Neural progenitor cell (in vitro differentiated cells): ENCODE results near the gene C11orf87.

ENCODE experiments used
- EZH2 ChIP-seq: fragments of 200-600 bp; sonication (generic); IDR thresholded peaks from 2 replicates; pipeline ENCODE4 v1.6.1; 2017; ENCODE audit warnings: antibody characterized with exemption, mild to moderate bottlenecking, moderate library complexity
- EZH2phosphoT487 ChIP-seq: fragments of 200-600 bp; sonication (generic); IDR thresholded peaks from 2 replicates; pipeline ENCODE4 v1.6.1; 2017; ENCODE audit warnings: antibody characterized with exemption
- TF ChIP-seq, protein P1 (sequence below): fragments of 200-600 bp; sonication (generic); IDR thresholded peaks from 2 replicates; pipeline ENCODE4 v1.5.1; 2017; ENCODE audit warnings: antibody characterized with exemption, mild to moderate bottlenecking

DNA sequence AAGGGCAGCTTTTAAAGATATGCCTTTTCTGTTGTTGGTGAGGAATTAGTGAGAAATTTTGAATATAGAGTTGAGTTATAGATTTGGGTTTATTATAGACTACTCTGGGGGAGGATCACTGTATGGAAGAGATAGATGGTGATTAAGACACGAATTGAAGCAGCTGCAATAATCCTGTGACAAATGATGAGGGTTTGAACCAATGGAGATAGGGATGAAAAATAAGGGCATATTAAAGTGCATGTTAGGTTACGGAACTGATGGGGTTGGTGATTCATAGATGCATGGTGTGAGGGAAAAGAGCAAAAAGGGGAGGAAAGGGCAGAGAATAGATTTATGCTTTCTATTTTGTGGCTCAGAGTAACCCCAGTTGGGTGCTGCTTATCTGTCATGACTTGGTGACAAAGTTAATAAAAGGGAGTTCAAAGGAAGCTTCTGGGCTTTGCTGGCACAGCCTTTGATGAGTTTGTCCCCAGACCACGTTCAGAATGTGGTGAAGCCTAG, 11.8 kb downstream of the C11orf87 start:
- TF ChIP-seq, protein P1, sequence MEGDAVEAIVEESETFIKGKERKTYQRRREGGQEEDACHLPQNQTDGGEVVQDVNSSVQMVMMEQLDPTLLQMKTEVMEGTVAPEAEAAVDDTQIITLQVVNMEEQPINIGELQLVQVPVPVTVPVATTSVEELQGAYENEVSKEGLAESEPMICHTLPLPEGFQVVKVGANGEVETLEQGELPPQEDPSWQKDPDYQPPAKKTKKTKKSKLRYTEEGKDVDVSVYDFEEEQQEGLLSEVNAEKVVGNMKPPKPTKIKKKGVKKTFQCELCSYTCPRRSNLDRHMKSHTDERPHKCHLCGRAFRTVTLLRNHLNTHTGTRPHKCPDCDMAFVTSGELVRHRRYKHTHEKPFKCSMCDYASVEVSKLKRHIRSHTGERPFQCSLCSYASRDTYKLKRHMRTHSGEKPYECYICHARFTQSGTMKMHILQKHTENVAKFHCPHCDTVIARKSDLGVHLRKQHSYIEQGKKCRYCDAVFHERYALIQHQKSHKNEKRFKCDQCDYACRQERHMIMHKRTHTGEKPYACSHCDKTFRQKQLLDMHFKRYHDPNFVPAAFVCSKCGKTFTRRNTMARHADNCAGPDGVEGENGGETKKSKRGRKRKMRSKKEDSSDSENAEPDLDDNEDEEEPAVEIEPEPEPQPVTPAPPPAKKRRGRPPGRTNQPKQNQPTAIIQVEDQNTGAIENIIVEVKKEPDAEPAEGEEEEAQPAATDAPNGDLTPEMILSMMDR: no peak
- TF ChIP-seq EZH2 (no peak), EZH2phosphoT487 (no peak)
